Upper lobe of right lung (tissue), 1 donor: Measurements from ENCODE around the gene ULBP2. TPM values are rescaled to one million over a fixed set of nuclear protein-coding genes. Genes with fewer than 3 reads are reported as not detected.
"Not testable (repeated sequence)": the region's sequence is repeated elsewhere in the genome, so short reads cannot be mapped to it uniquely, and the experiment has no call there.

Experiments
- ATAC-seq: fragments of 200-7000 bp; cut with Tn5 transposase; one replicate; pipeline ENCODE4 v1.9.1; 2020; ENCODE audit warnings: mild to moderate bottlenecking, moderate library complexity
- DNase-seq: peaks from one replicate; pipeline ENCODE4 v3.0.0-alpha.2; 2020
- H3K27ac ChIP-seq: fragments of 200-600 bp; one replicate; pipeline ENCODE4 v1.8.0; 2022
- H3K27me3 ChIP-seq: fragments of 200-600 bp; one replicate; pipeline ENCODE4 v1.8.0; 2022; ENCODE audit warnings: mild to moderate bottlenecking
- H3K36me3 ChIP-seq: fragments of 200-600 bp; one replicate; pipeline ENCODE4 v1.8.0; 2022
- H3K4me1 ChIP-seq: fragments of 200-600 bp; one replicate; pipeline ENCODE4 v1.8.0; 2022
- H3K4me3 ChIP-seq: fragments of 200-600 bp; one replicate; pipeline ENCODE4 v1.8.0; 2022; ENCODE audit warnings: mild to moderate bottlenecking
- H3K9me3 ChIP-seq: fragments of 200-600 bp; one replicate; pipeline ENCODE4 v1.8.0; 2022
- CTCF ChIP-seq: fragments of 200-600 bp; IDR thresholded peaks from one replicate; pipeline ENCODE4 v1.8.0; 2022; ENCODE audit warnings: antibody characterized with exemption
- intact Hi-C: fragments of 100-400 bp; cut with DNase I; formaldehyde crosslinking; loops from one replicate; pipeline ENCODE4 v1.11.0; 2022
- total RNA-seq: library from RNA; stranded (reverse); fragmentation: NEBNext Ultra II Directional; extraction: Animal tissue kit (Norgen Biotek cat#: 25700); gene quantifications from one replicate; pipeline ENCODE4 v1.2.1, GENCODE V29; 2021
- donor health status: DM: no; HTN: yes; CAD: no; lungs with severe emphysema.

ULBP2 gene
- total RNA-seq, 1 donor from 2014 or later: 2.3 TPM

DNA sequence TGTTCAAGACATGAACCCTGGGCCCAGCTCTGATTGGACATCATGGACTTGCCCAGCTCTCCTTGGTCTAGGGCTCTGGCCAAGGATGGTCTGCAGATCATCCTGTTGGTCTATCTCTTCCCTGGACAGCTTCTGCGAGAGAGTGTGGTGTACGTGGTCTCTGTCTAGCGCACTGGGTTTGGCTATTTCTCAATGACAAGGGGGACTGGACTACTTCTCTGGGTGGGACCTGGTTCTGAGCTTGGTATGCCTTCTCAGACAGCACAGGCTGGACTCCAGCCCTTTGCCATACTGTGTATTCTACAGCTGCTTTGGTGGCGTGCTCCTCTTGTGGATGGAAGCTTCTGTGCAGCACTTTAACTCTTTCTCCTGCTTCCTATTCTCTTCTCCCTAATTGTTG lies 35.4 kb upstream of the ULBP2 start:
- Histone ChIP-seq H3K27ac (no peak overlapping the region), H3K4me3 (no peak overlapping the region), H3K36me3 (no peaks in the 10 kb centered on the region), H3K27me3 (no peaks in the 10 kb centered on the region), H3K4me1 (no peaks in the 10 kb centered on the region), H3K9me3 (no peaks in the 10 kb centered on the region)
- no peak for TF ChIP-seq CTCF
- intact Hi-C loops: no loop called here
- no peak for DNase-seq
- no peak for ATAC-seq

DNA sequence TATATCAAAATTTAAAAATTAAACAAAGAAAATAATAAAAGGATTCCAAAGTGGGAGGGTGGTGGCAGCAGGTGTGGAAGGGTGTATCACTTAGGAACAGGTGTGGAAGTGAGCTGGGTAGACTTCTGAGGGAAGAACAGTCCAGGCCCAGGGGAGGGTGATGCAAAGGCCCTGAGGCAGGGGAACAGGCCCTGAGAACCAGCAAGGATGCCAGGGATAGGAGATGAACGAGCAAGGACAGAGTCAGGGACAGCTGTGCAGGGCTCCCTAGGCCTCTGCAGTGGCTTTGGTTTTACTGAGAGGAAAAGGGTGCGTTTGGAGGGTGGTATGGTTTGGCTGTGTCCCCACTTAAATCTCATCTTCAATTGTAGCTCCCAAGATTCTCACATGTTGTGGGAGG lies 34.5 kb upstream of the ULBP2 start:
- Histone ChIP-seq H3K36me3 (no peaks in the 10 kb centered on the region), H3K4me1 (no peaks in the 10 kb centered on the region), H3K27ac (no peak overlapping the region), H3K4me3 (no peak overlapping the region), H3K27me3 (no peaks in the 10 kb centered on the region), H3K9me3 (no peaks in the 10 kb centered on the region)
- intact Hi-C loops: no loop called here
- TF ChIP-seq CTCF: no peak
- DNase-seq (peak; percentile 4), ATAC-seq (no peak)

- ATAC-seq, H3K36me3 ChIP-seq, intact Hi-C loops, H3K27me3 ChIP-seq, H3K9me3 ChIP-seq, H3K27ac ChIP-seq, H3K4me3 ChIP-seq, H3K4me1 ChIP-seq: not testable (repeated sequence)
- peak; percentile 19 for DNase-seq
Measured at GRCh38 chr6:149908480-149908879, 33.3 kb upstream of the ULBP2 start.

DNA sequence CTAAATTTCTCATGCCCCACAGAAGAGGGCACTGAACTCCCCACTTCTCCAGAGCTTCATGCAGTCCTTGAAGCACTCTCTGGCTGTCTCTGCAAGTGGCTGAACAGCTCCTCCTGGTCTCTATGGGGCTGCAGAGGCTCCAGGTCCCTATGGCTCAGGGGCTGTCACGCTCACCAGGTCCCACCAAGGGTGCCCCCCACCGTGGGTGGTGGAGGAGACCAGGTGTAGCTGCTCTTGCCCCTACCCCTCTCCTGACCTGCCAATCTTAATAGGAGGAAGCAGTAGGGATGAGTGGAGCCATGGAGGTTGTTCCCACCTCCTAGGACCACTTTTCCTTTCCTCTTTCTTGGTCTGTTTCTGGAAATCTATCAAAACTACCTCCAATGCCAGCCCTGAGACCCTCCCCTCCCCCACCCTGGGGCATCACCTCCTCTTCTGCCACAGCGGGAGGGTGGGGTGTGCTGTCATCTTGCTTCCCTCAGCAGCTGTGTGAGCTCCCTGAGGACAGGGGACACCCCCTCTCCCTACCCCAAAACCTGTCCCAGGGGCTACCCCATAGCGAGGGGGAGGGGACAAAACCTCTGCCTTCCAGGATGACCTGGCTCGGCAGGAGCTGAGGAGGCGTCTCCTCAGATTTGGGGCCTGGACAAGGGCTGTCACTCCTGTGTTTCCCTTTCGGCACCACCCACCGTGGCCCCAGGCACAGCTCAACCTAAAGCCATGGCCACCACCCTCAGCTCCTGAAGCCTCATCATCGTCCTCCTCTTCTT lies 31.9 kb upstream of the ULBP2 start:
- Histone ChIP-seq H3K27ac (no peak overlapping the region), H3K9me3 (no peaks in the 10 kb centered on the region), H3K4me3 (no peak overlapping the region), H3K36me3 (no peaks in the 10 kb centered on the region), H3K4me1 (no peaks in the 10 kb centered on the region), H3K27me3 (no peaks in the 10 kb centered on the region)
- TF ChIP-seq CTCF: no peak
- DNase-seq (peak; percentile 33), ATAC-seq (no peak)
- intact Hi-C loops: no loop called here

DNA sequence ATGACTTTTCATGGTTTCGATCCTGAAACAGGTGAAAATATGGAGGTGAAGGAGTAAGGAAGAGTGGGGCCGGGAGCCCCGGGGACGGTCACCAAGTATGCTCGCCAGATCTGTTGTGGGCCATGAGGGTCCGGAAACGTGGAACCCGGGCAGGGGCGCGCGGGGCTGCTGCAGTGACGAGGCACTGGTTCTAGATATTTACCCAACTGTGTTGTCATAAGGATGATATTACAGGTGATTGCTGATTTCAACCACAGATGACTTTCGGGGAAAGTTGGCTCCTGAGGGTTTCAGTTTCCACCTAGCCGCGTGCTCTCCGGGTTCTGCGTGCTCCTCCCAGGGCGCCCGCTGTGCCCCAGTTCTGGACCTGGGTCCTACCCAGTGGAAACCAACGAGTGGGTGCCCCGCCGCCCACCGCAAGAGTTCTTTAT lies 31.1 kb upstream of the ULBP2 start:
- Histone ChIP-seq H3K9me3 (no peaks in the 10 kb centered on the region), H3K4me3 (no peak overlapping the region), H3K36me3 (no peaks in the 10 kb centered on the region), H3K27me3 (no peaks in the 10 kb centered on the region), H3K27ac (no peak overlapping the region), H3K4me1 (no peaks in the 10 kb centered on the region)
- ATAC-seq (no peak), DNase-seq (peak; percentile 41)
- no peak for TF ChIP-seq CTCF
- intact Hi-C loops: no loop called here

- H3K4me1 ChIP-seq, H3K27ac ChIP-seq, H3K9me3 ChIP-seq, H3K4me3 ChIP-seq, intact Hi-C loops, H3K27me3 ChIP-seq, H3K36me3 ChIP-seq, ATAC-seq: not testable (repeated sequence)
- DNase-seq: peak; percentile 31
Measured at GRCh38 chr6:149912680-149913079, 29.1 kb upstream of the ULBP2 start.

GRCh38 chr6:149913085-149913484 lies 28.7 kb upstream of the ULBP2 start:
- Histone ChIP-seq H3K36me3 (no peaks in the 10 kb centered on the region), H3K4me1 (no peaks in the 10 kb centered on the region), H3K27me3 (no peaks in the 10 kb centered on the region), H3K9me3 (no peaks in the 10 kb centered on the region), H3K4me3 (no peak overlapping the region), H3K27ac (no peak overlapping the region)
- ATAC-seq (no peak), DNase-seq (peak; percentile 7)
- intact Hi-C loops: no loop called here
- no peak for TF ChIP-seq CTCF
